Renal cortex interstitium (tissue), 11 donors: ENCODE results near the gene BRF1. TPM values are rescaled to one million over a fixed set of nuclear protein-coding genes. Genes with fewer than 3 reads are reported as not detected.

Experiments
- DNase-seq, 11 donors: peaks; one replicate each; pipeline ENCODE4 v3.0.0-alpha.2; 2013; ENCODE audit warnings: low read depth in 9 of 11, low spot score in 4 of 11; ENCODE audit errors: extremely low read depth in 1 of 11
- polyA plus RNA-seq, 3 donors: library from polyadenylated mRNA; unstranded; fragments of 120-200 nt; gene quantifications; one replicate each; pipeline ENCODE4 v1.2.1, GENCODE V29; 2013; ENCODE audit not compliant: insufficient read length in 3 of 3

The BRF1 gene
- polyA plus RNA-seq, 3 donors, result 24.8 to 40.0 (median 36.0) TPM

DNA sequence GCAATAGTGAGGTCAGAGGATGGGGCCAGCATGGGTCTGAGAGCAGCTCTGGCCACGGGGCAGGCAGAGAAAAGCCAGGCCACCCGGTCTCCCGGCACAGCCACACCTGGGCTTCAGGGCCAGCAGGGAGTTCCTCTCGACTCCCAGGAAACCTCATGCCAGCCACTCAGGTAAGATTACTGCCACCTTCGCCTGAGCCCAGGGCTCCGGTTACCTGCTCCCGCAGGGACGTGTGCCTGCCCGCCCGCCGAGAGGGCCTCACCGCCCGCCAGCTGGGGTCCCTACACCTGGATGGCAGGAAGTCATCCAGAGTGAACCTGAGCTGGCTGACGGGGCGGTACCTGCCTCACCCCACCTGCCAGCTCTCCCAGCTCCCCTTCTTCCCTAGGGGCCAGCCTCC is 139.5 kb downstream of the BRF1 start:
- no peak for DNase-seq

DNA sequence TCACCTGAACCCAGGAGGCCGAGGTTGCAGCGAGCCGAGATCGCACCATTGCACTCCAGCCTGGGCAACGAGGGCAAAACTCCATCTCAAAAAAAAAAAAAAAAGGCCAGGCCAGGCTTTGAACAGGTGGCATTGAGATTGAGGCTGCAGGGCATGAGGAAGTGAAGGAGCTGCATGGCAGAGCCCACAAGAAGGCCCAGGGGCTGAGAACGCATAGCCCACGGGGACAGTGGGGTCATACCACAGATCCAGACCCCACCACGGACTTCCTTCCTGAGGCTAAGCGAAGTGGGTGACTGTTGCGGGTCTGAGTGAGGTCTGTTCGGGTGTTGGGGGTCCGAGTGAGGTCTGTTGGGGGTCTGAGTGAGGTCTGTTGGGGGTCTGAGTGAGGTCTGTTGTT is 140.0 kb downstream of the BRF1 start:
- DNase-seq, result no peak

DNA sequence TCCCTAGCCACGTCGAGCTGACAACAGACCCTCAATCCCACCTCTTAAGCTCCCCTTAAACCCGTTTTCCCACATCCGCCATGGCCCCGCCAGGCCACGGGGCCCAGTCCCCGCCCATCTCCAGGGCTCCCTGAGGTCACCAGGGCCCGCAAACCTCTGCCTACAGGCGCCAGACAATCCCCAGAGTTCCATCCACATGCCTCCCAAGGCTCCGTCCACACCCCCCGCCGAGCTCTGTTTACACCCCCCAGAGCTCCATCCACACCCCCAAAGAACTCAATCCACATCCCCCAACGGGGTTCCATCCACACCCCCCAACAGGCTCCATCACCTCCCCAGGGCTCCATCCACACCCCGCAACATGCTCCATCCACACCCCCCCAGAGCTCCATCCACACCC is 141.5 kb downstream of the BRF1 start:
- no peak for DNase-seq

Other genes with a start within 250 kb of the BRF1 start
- gene GPR132, start 235.6 kb downstream of the BRF1 start, polyA plus RNA-seq, result under 1 TPM; 0.26 to 0.83 (median 0.50) TPM
- gene JAG2, start 132.2 kb downstream of the BRF1 start, polyA plus RNA-seq, result 10 to 100 TPM in 1 of 3 donors, 1 to 10 TPM in 2; 8.1 to 10.1 (median 8.9) TPM
- 10 to 100 TPM; 21.5 to 39.6 (median 36.2) TPM for gene NUDT14, start 119.7 kb downstream of the BRF1 start, polyA plus RNA-seq
- gene BTBD6, start 52.5 kb downstream of the BRF1 start, polyA plus RNA-seq, result 10 to 100 TPM; 34.5 to 38.4 (median 35.9) TPM
- 10 to 100 TPM; 57.6 to 96.7 (median 86.0) TPM for gene PACS2, start 13.7 kb upstream of the BRF1 start, polyA plus RNA-seq
- gene TEX22, start 97.5 kb upstream of the BRF1 start, polyA plus RNA-seq, result 1 to 10 TPM; 1.2 to 3.9 (median 1.6) TPM
- gene MTA1, start 118.8 kb upstream of the BRF1 start, polyA plus RNA-seq, result 100 to 1,000 TPM; 106 to 169 (median 134) TPM
- gene CRIP2, start 173.8 kb upstream of the BRF1 start, polyA plus RNA-seq, result 100 to 1,000 TPM in 2 of 3 donors, 10 to 100 TPM in 1; 86.2 to 165 (median 146) TPM
- 10 to 100 TPM; 24.0 to 49.2 (median 36.3) TPM for gene CRIP1, start 185.9 kb upstream of the BRF1 start, polyA plus RNA-seq
- gene TEDC1, start 190.2 kb upstream of the BRF1 start, polyA plus RNA-seq, result 10 to 100 TPM in 1 of 3 donors, 1 to 10 TPM in 2; 6.0 to 10.5 (median 9.3) TPM
- gene TMEM121, start 225.6 kb upstream of the BRF1 start, polyA plus RNA-seq, result 1 to 10 TPM; 1.7 to 6.0 (median 5.7) TPM